Mesothelial cell of epicardium (in vitro differentiated cells): ENCODE data around the gene STAT4. TPM values are rescaled to one million over a fixed set of nuclear protein-coding genes. Genes with fewer than 3 reads are reported as not detected.

Source experiments
- DNase-seq, 2 experiments: peaks; one replicate each; pipeline ENCODE4 v3.0.0; 2021; ENCODE audit warnings: low spot score in 2 of 2; ENCODE audit not compliant: unreplicated experiment in 2 of 2
- H3K27ac Mint-ChIP-seq: 2 replicates; pipeline ENCODE4 v1.8.0; 2021; ENCODE audit warnings: mixed read lengths
- H3K27me3 Mint-ChIP-seq: 2 replicates; pipeline ENCODE4 v1.8.0; 2021; ENCODE audit warnings: low read depth, mixed read lengths
- H3K36me3 Mint-ChIP-seq: 2 replicates; pipeline ENCODE4 v1.8.0; 2021; ENCODE audit warnings: mixed read lengths
- H3K4me1 Mint-ChIP-seq: 2 replicates; pipeline ENCODE4 v1.8.0; 2021; ENCODE audit warnings: mixed read lengths
- H3K4me3 Mint-ChIP-seq: 2 replicates; pipeline ENCODE4 v1.8.0; 2021; ENCODE audit warnings: mild to moderate bottlenecking, moderate library complexity, mixed read lengths
- H3K9me3 Mint-ChIP-seq: 2 replicates; pipeline ENCODE4 v1.8.0; 2021; ENCODE audit warnings: mixed read lengths
- CTCF ChIP-seq: fragments of 200-600 bp; sonication (generic); IDR thresholded peaks from one replicate; pipeline ENCODE4 v1.5.0; 2021; ENCODE audit warnings: antibody characterized with exemption; ENCODE audit not compliant: unreplicated experiment
- total RNA-seq: library from RNA; stranded (reverse); gene quantifications from 3 replicates; pipeline ENCODE4 v1.2.1, GENCODE V29; 2021

STAT4 gene
- total RNA-seq, 1 donor from 2014 or later, result 2.4 TPM

GRCh38 chr2:191043438-191043837, 107.4 kb downstream of the STAT4 start:
- peaks cover 8% of the 10 kb centered on the region for H3K9me3 Mint-ChIP-seq
- H3K27ac Mint-ChIP-seq, result no peak overlapping the region
- H3K27me3 Mint-ChIP-seq, result no peaks in the 10 kb centered on the region
- DNase-seq, result no peak
- TF ChIP-seq CTCF, result no peak
- H3K36me3 Mint-ChIP-seq, result no peaks in the 10 kb centered on the region
- no peaks in the 10 kb centered on the region for H3K4me1 Mint-ChIP-seq
- no peak overlapping the region for H3K4me3 Mint-ChIP-seq

GRCh38 chr2:191041418-191042161, 109.2 kb downstream of the STAT4 start:
- Mint-ChIP-seq H3K9me3 (peaks cover 8% of the 10 kb centered on the region), H3K4me3 (no peak overlapping the region), H3K36me3 (no peaks in the 10 kb centered on the region), H3K4me1 (no peaks in the 10 kb centered on the region), H3K27me3 (no peaks in the 10 kb centered on the region), H3K27ac (no peak overlapping the region)
- DNase-seq, result no peak
- TF ChIP-seq CTCF, result no peak

GRCh38 chr2:191039616-191040015, 111.2 kb downstream of the STAT4 start:
- Mint-ChIP-seq H3K36me3 (no peaks in the 10 kb centered on the region), H3K27me3 (no peaks in the 10 kb centered on the region), H3K9me3 (peaks cover 7% of the 10 kb centered on the region), H3K4me1 (no peaks in the 10 kb centered on the region), H3K27ac (no peak overlapping the region), H3K4me3 (no peak overlapping the region)
- no peak for TF ChIP-seq CTCF
- no peak for DNase-seq

GRCh38 chr2:191038741-191039140, 112.1 kb downstream of the STAT4 start:
- no peak overlapping the region for H3K4me3 Mint-ChIP-seq
- H3K27ac Mint-ChIP-seq, result no peak overlapping the region
- no peaks in the 10 kb centered on the region for H3K9me3 Mint-ChIP-seq
- no peaks in the 10 kb centered on the region for H3K4me1 Mint-ChIP-seq
- no peaks in the 10 kb centered on the region for H3K27me3 Mint-ChIP-seq
- no peak for TF ChIP-seq CTCF
- no peak for DNase-seq
- no peaks in the 10 kb centered on the region for H3K36me3 Mint-ChIP-seq

- no peak overlapping the region for H3K27ac Mint-ChIP-seq
- no peak for DNase-seq
- H3K4me3 Mint-ChIP-seq, result no peak overlapping the region
- no peak for TF ChIP-seq CTCF
- H3K9me3 Mint-ChIP-seq, result no peaks in the 10 kb centered on the region
- no peaks in the 10 kb centered on the region for H3K27me3 Mint-ChIP-seq
- no peaks in the 10 kb centered on the region for H3K4me1 Mint-ChIP-seq
- no peaks in the 10 kb centered on the region for H3K36me3 Mint-ChIP-seq
These were observed 112.5 kb downstream of the STAT4 start for GRCh38 chr2:191038241-191038725.

GRCh38 chr2:191037351-191037750, 113.4 kb downstream of the STAT4 start:
- DNase-seq, result no peak
- no peaks in the 10 kb centered on the region for H3K9me3 Mint-ChIP-seq
- no peak overlapping the region for H3K4me3 Mint-ChIP-seq
- no peaks in the 10 kb centered on the region for H3K27me3 Mint-ChIP-seq
- H3K4me1 Mint-ChIP-seq, result peaks cover 7% of the 10 kb centered on the region
- TF ChIP-seq CTCF, result no peak
- H3K36me3 Mint-ChIP-seq, result no peaks in the 10 kb centered on the region
- H3K27ac Mint-ChIP-seq, result no peak overlapping the region
